OCI-LY1 (cell line): Measurements from ENCODE around the gene ORAI3.

ENCODE experiments used
- H2AFZ ChIP-seq: fragments of 200-600 bp; sonication (generic), shearing (Covaris generic); 2 replicates; pipeline ENCODE4 v1.6.0; 2014; ENCODE audit warnings: antibody characterized with exemption, mild to moderate bottlenecking, low read length
- H3F3A ChIP-seq: fragments of 200-600 bp; sonication (generic), shearing (Covaris generic); 2 replicates; pipeline ENCODE4 v1.6.0; 2014; ENCODE audit warnings: mild to moderate bottlenecking, antibody characterized with exemption, low read length, moderate library complexity; ENCODE audit not compliant: insufficient read depth
- H3K27ac ChIP-seq: fragments of 200-600 bp; sonication (generic); 2 replicates; pipeline ENCODE4 v1.5.1; 2014; ENCODE audit warnings: low read length, mixed run types, mild to moderate bottlenecking, low read depth; ENCODE audit not compliant: poor library complexity, severe bottlenecking
- H3K27me3 ChIP-seq: fragments of 200-600 bp; sonication (generic); 2 replicates; pipeline ENCODE4 v1.6.0; 2014; ENCODE audit warnings: antibody characterized with exemption, mild to moderate bottlenecking, low read length, moderate library complexity; ENCODE audit not compliant: insufficient read depth
- H3K36me3 ChIP-seq: fragments of 200-600 bp; sonication (generic); 2 replicates; pipeline ENCODE4 v1.6.1; 2014; ENCODE audit warnings: mild to moderate bottlenecking, antibody characterized with exemption, low read length, moderate library complexity, mixed read lengths; ENCODE audit not compliant: insufficient read depth
- H3K4me1 ChIP-seq: fragments of 200-600 bp; sonication (generic); 2 replicates; pipeline ENCODE4 v1.5.1; 2014; ENCODE audit warnings: mild to moderate bottlenecking, low read length, moderate library complexity; ENCODE audit not compliant: insufficient read depth, severe bottlenecking
- H3K4me2 ChIP-seq: fragments of 200-600 bp; sonication (generic), shearing (Covaris generic); 2 replicates; pipeline ENCODE4 v1.6.1; 2014; ENCODE audit warnings: low read length
- H3K4me3 ChIP-seq: fragments of 200-600 bp; sonication (generic); 2 replicates; pipeline ENCODE4 v1.5.1; 2014; ENCODE audit warnings: low read length, low read depth, mild to moderate bottlenecking, mixed read lengths; ENCODE audit not compliant: poor library complexity, severe bottlenecking
- H3K79me2 ChIP-seq: fragments of 200-600 bp; shearing (Covaris generic); 2 replicates; pipeline ENCODE4 v1.6.1; 2016; ENCODE audit warnings: mixed run types, low read length, mixed read lengths; ENCODE audit not compliant: insufficient read depth
- H3K9ac ChIP-seq: fragments of 200-600 bp; sonication (generic), shearing (Covaris generic); 2 replicates; pipeline ENCODE4 v1.6.1; 2014; ENCODE audit warnings: mild to moderate bottlenecking, low read length, mixed read lengths
- H3K9me2 ChIP-seq: fragments of 200-600 bp; sonication (generic), shearing (Covaris generic); 2 replicates; pipeline ENCODE4 v1.6.1; 2014; ENCODE audit warnings: low read depth, mild to moderate bottlenecking, low read length, mixed read lengths
- H3K9me3 ChIP-seq: fragments of 200-600 bp; shearing (Covaris generic); 2 replicates; pipeline ENCODE4 v1.6.1; 2014; ENCODE audit warnings: low read length, mixed read lengths
- H4K20me1 ChIP-seq: fragments of 200-600 bp; sonication (generic), shearing (Covaris generic); 2 replicates; pipeline ENCODE4 v1.6.0; 2016; ENCODE audit warnings: mild to moderate bottlenecking, low read length; ENCODE audit not compliant: insufficient read depth
- EZH2 ChIP-seq: fragments of 200-600 bp; sonication (generic), shearing (Covaris generic); IDR thresholded peaks from 2 replicates; pipeline ENCODE4 v1.8.0; 2017; ENCODE audit warnings: borderline replicate concordance, mixed run types, mild to moderate bottlenecking, antibody characterized with exemption, low read length, moderate library complexity, mixed read lengths
- TF ChIP-seq, protein P1 (sequence below): fragments of 200-600 bp; sonication (generic), shearing (Covaris generic); IDR thresholded peaks from 2 replicates; pipeline ENCODE4 v1.5.1; 2017; ENCODE audit warnings: mild to moderate bottlenecking, antibody characterized with exemption, low read length, moderate library complexity, mixed read lengths

The ORAI3 gene

DNA sequence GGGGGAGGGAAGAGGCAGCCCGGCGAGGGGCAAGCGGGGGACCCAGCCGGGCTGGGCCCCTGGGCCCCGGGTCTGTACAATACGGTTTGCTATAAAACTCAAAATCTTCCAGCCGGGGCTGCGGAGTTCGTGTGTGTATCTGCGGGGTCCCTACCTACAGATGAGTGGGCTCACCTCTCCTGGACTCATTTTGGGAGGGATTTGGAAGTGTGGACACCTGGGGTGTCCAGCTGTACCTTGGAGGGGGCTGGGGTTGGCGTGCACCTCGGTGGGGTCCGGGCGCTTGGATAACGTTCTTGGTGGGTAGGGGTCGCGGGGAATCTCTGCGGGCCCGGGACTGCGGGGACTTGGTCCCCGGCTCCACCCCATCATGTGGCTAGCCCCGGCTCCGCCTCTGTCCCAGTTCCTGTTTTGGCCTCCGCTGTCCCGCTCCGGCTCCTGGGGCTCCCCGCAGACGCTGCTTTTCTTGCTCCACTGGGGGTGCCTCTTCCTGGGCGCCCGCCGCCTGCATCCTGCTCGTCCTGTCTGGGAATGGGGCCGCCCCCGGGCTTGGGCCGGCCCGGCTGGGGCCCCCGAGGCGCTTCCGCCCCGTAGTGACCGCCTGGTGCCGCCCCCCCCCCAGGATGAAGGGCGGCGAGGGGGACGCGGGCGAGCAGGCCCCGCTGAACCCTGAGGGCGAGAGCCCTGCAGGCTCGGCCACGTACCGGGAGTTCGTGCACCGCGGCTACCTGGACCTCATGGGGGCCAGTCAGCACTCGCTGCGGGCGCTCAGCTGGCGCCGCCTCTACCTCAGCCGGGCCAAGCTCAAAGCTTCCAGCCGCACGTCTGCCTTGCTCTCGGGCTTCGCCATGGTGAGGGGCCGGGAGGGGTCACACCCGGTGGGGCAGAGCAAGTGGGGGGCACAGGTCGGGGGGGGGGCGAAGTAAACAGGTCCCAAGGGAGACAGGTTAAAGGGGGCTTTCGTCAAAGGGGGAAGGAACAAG is at the start of gene ORAI3:
Gene ORAI3, plus strand, starts transcription at position 402 of the 983 bp plus-strand sequence. Its CDS starts 222 bp downstream, at position 624.
- no peak within 1 kb of the TSS for H2AFZ ChIP-seq
- peak within 1 kb of the TSS; percentile 31 for H3K27ac ChIP-seq
- H3F3A ChIP-seq, result no peaks in the 10 kb centered on the region
- H3K9me2 ChIP-seq, result no peaks in the 10 kb centered on the region
- peak within 1 kb of the TSS; percentile 96 for H3K4me2 ChIP-seq
- peaks cover 8% of the 10 kb centered on the region; the same call in 1 of the 2 replicates for H3K36me3 ChIP-seq
- TF ChIP-seq, protein P1, sequence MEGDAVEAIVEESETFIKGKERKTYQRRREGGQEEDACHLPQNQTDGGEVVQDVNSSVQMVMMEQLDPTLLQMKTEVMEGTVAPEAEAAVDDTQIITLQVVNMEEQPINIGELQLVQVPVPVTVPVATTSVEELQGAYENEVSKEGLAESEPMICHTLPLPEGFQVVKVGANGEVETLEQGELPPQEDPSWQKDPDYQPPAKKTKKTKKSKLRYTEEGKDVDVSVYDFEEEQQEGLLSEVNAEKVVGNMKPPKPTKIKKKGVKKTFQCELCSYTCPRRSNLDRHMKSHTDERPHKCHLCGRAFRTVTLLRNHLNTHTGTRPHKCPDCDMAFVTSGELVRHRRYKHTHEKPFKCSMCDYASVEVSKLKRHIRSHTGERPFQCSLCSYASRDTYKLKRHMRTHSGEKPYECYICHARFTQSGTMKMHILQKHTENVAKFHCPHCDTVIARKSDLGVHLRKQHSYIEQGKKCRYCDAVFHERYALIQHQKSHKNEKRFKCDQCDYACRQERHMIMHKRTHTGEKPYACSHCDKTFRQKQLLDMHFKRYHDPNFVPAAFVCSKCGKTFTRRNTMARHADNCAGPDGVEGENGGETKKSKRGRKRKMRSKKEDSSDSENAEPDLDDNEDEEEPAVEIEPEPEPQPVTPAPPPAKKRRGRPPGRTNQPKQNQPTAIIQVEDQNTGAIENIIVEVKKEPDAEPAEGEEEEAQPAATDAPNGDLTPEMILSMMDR, result no peak
- no peak for TF ChIP-seq EZH2
- H3K4me1 ChIP-seq, result peaks cover 16% of the 10 kb centered on the region
- H3K27me3 ChIP-seq, result no peaks in the 10 kb centered on the region
- no peaks in the 10 kb centered on the region for H3K9me3 ChIP-seq
- H3K79me2 ChIP-seq, result no peaks in the 10 kb centered on the region
- H4K20me1 ChIP-seq, result no peaks in the 10 kb centered on the region
- peak within 1 kb of the TSS; percentile 87 for H3K9ac ChIP-seq
- H3K4me3 ChIP-seq, result peak within 1 kb of the TSS; percentile 82

DNA sequence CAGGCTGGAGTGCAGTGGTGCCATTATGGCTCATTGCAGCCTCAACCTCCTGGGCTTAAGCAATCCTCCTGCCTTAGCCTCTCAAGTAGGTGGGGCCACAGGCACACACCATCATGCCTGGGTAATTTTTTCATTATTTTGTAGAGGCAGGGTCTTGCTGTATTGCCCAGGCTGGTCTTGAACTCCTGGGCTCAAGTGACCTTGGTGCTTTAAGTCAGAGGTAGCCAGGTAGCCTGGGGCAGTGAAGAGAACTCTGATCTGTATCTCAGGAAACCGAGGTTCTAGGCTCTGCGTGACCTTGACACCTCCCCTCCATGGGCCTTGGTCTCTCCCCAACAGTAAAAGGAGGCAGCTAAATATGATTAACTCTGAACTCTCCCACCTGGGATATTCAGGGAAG is 49.1 kb upstream of the ORAI3 start:
- H3K4me1 ChIP-seq, result peaks cover 58% of the 10 kb centered on the region
- H3K4me3 ChIP-seq, result no peak overlapping the region

DNA sequence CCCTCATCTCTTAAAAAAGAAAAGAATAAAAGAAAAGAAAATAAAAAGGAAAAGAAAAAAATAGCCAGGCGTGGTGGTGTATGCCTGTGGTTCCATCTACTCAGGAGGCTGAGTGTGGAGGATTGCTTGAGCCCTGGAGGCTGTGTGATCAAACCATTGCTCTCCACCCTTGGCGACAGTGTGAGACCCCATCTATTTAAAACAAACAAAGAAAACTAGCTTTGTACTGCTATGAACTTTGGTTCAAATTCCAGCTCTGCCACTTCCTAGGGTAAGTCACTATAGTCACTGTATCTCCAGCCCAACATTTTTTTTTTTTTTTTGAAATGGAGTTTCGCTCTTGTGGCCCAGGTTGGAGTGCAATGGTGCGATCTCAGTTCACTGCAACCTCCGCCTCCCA is 48.3 kb upstream of the ORAI3 start:
- Histone ChIP-seq H3K9ac (no peak overlapping the region), H2AFZ (no peak overlapping the region), H3K4me1 (peaks cover 50% of the 10 kb centered on the region), H3K36me3 (no peaks in the 10 kb centered on the region), H3K4me3 (no peak overlapping the region), H3K9me3 (no peaks in the 10 kb centered on the region), H3K9me2 (no peaks in the 10 kb centered on the region), H3F3A (no peaks in the 10 kb centered on the region), H3K27ac (no peak overlapping the region), H3K27me3 (no peaks in the 10 kb centered on the region), H4K20me1 (no peaks in the 10 kb centered on the region), H3K79me2 (no peaks in the 10 kb centered on the region), H3K4me2 (no peak overlapping the region)
- TF ChIP-seq EZH2, result no peak
- TF ChIP-seq, protein P1, result no peak

More for the DNA sequence above, 49.1 kb upstream of the ORAI3 start:
- H3K9ac ChIP-seq, result no peak overlapping the region
- no peak overlapping the region for H2AFZ ChIP-seq
- no peaks in the 10 kb centered on the region for H3K9me2 ChIP-seq
- no peak for TF ChIP-seq EZH2
- TF ChIP-seq, protein P1, result no peak
- H3K4me2 ChIP-seq, result no peak overlapping the region
- H3K36me3 ChIP-seq, result no peaks in the 10 kb centered on the region
- no peaks in the 10 kb centered on the region for H4K20me1 ChIP-seq
- no peaks in the 10 kb centered on the region for H3K27me3 ChIP-seq
- no peaks in the 10 kb centered on the region for H3K79me2 ChIP-seq
- H3K27ac ChIP-seq, result no peak overlapping the region
- H3F3A ChIP-seq, result 0 out of 2 replicates have a peak, but pooled peaks cover 3% of the 10 kb centered on the region
- H3K9me3 ChIP-seq, result no peaks in the 10 kb centered on the region
